Bronchial epithelial cell (primary cell): ENCODE measurements around the gene ERICH6. TPM values are rescaled to one million over a fixed set of nuclear protein-coding genes. Genes with fewer than 3 reads are reported as not detected.

ENCODE experiments used
- DNase-seq: peaks from one replicate; pipeline ENCODE4 v3.0.0-alpha.2; 2010; ENCODE audit warnings: low read depth
- FAIRE-seq: peaks from 2 replicates; lab custom pipeline; 2011; peaks lifted over from hg19 to GRCh38; lab: Jason Lieb, UNC
- H3K27me3 ChIP-seq: 2 replicates; pipeline ENCODE4 v1.5.1; 2011; ENCODE audit warnings: low read length; ENCODE audit not compliant: control insufficient read depth, insufficient read depth
- H3K36me3 ChIP-seq: 2 replicates; pipeline ENCODE4 v1.5.1; 2011; ENCODE audit warnings: low read length; ENCODE audit not compliant: control insufficient read depth, insufficient read depth
- H3K4me3 ChIP-seq: 2 replicates; pipeline ENCODE4 v1.5.1; 2011; ENCODE audit warnings: mild to moderate bottlenecking, low read depth, low read length, control low read depth
- total RNA-seq: library from RNA; depleted of rRNA; stranded (reverse); fragments of >200 nt; gene quantifications from 2 replicates; pipeline ENCODE4 v1.2.1, GENCODE V29; 2014
- TF ChIP-seq, protein P1 (sequence below): IDR thresholded peaks from 2 replicates; pipeline ENCODE4 v1.5.1; 2011; ENCODE audit warnings: mild to moderate bottlenecking, moderate library complexity, low read length, control low read depth, inconsistent platforms; ENCODE audit not compliant: insufficient read depth, severe bottlenecking

Gene ERICH6
- total RNA-seq, 1 donor from 2014 or later = not detected

DNA sequence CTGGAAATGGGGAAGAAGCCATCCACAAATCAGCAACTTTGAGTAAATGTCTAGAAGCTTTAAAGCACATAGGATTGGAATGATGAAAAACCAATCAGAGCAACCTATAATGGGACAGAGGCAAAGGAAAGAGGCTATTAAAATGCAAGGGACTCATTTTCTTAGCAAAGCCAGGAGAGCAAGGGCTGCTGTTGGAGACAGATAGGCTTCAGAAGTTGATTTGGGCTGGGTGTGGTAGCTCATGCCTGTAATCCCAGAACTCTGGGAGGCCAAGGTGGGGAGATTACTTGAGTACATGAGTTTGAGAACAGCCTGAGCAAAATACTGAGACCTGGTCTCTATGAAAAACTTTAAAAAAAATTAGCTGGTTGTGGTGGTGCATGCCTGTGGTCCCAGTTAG lies 16.1 kb downstream of the ERICH6 start:
- H3K27me3 ChIP-seq = no peaks in the 10 kb centered on the region
- TF ChIP-seq, protein P1, sequence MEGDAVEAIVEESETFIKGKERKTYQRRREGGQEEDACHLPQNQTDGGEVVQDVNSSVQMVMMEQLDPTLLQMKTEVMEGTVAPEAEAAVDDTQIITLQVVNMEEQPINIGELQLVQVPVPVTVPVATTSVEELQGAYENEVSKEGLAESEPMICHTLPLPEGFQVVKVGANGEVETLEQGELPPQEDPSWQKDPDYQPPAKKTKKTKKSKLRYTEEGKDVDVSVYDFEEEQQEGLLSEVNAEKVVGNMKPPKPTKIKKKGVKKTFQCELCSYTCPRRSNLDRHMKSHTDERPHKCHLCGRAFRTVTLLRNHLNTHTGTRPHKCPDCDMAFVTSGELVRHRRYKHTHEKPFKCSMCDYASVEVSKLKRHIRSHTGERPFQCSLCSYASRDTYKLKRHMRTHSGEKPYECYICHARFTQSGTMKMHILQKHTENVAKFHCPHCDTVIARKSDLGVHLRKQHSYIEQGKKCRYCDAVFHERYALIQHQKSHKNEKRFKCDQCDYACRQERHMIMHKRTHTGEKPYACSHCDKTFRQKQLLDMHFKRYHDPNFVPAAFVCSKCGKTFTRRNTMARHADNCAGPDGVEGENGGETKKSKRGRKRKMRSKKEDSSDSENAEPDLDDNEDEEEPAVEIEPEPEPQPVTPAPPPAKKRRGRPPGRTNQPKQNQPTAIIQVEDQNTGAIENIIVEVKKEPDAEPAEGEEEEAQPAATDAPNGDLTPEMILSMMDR = no peak
- no peak for FAIRE-seq
- H3K4me3 ChIP-seq = no peak overlapping the region
- DNase-seq = no peak
- no peaks in the 10 kb centered on the region for H3K36me3 ChIP-seq

DNA sequence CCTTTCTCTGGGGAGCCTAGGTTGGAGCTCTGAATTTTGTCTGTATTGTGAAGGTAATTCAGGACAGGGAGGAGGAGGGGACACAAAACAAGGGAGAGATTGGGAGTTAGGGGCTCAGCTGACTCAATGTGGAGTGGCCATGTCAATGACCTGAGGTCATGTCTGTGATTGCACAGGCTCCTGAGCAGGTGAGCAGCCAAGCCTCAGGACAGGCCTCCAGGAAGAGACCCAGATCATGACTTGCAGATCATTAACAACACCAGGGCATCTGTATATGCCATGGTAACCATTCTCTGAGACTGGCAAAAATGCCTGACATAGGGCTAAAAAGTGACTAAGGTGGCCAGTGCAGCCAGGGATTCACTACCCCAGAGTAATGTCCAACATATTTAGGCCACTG lies 20.9 kb downstream of the ERICH6 start:
- no peak overlapping the region for H3K4me3 ChIP-seq
- no peaks in the 10 kb centered on the region for H3K36me3 ChIP-seq
- DNase-seq (no peak), FAIRE-seq (no peak)
- TF ChIP-seq, protein P1 = no peak
- no peaks in the 10 kb centered on the region for H3K27me3 ChIP-seq

DNA sequence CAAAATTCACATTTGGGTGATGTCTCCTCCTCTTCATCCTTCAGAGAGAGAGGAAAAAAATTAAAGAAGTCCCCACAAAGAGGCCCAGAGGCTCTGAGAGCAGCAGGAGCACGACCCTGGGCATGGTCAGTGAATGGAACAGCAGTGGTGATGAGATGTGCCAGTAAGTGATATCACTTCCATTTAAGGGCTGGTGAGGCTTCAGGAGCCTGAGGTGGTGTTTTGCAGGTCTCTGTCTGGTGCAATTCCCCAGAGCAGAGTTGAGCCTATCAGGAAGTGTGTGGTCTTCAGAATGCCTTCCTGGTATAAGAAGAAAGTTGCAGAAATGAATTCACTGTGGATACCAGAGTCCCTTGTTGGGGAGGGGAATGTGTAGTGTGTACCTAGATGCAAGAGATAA lies 21.4 kb downstream of the ERICH6 start:
- H3K36me3 ChIP-seq = no peaks in the 10 kb centered on the region
- TF ChIP-seq, protein P1 = no peak
- no peak for FAIRE-seq

DNA sequence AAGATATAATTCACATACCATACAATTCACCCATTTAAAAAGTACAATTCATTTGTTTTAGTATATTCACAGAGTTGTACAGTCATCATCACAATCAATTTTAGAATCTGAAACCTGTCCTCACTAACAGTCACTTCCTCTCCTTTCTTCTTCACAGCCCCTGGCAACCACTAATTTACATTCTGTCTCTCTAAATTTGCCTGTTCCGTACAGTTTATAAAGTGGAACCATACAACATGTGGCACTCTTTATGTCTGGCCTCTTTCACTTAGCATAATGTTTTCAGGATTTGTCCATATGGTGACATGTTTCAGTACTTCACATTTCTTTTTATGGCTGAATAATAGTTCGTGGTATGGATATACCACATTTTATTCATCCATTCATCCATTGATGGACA lies 22.7 kb downstream of the ERICH6 start:
- no peak for FAIRE-seq
- Histone ChIP-seq H3K36me3 (no peaks in the 10 kb centered on the region), H3K27me3 (no peaks in the 10 kb centered on the region), H3K4me3 (no peak overlapping the region)
- TF ChIP-seq, protein P1 = no peak
- DNase-seq = no peak

More for the DNA sequence above, 21.4 kb downstream of the ERICH6 start:
- H3K27me3 ChIP-seq = no peaks in the 10 kb centered on the region
- no peak for DNase-seq
- H3K4me3 ChIP-seq = no peak overlapping the region

DNA sequence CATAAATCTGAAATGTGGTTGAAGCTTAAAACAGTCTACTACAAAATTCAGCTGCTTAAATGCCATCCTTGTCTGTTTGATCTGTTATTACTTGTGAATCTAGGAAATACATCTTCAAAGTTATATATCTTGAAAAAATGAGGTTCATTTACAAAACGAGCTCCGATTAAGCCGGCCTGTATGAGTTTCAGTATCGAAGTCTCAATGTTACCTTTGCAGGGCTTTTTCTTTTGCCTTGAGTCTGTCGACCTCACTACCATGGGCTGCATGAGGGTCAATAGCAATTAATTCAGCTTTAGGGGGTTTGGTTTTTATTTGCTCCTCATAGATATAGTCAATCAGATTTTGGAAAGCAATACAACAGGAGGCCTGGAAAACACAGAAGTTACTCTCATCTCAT lies 23.2 kb downstream of the ERICH6 start:
- Histone ChIP-seq H3K4me3 (no peak overlapping the region), H3K36me3 (no peaks in the 10 kb centered on the region), H3K27me3 (no peaks in the 10 kb centered on the region)
- FAIRE-seq = no peak
- DNase-seq = no peak
- TF ChIP-seq, protein P1 = no peak

DNA sequence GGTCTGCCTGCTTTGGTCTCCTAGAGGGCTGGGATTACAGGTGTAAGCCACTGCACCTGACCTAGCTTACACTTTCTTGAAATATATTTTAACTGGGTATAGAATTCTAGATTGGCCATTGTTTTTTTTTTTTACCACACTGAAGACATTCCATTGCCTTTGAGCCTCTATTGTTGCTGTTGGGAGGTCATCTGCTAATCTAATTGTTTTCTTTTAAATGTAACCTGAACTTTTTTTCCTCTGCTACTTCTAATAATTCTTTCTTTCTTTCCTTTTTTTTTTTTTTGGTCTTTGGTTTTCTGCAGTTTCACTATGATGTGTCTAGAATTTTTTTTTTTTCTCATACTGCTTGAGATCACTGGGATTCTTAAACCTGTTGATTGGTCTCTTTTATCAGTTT lies 28.1 kb downstream of the ERICH6 start:
- Histone ChIP-seq H3K4me3 (no peak overlapping the region), H3K36me3 (no peaks in the 10 kb centered on the region), H3K27me3 (no peaks in the 10 kb centered on the region)
- DNase-seq = no peak
- TF ChIP-seq, protein P1 = no peak
- no peak for FAIRE-seq
